Left lung (tissue), 10 donors: ENCODE data around the gene LGR4. TPM values are rescaled to one million over a fixed set of nuclear protein-coding genes. Genes with fewer than 3 reads are reported as not detected.

Experiments used
- ATAC-seq: fragments of 200-7000 bp; cut with Tn5 transposase; one replicate; pipeline ENCODE4 v1.9.1; 2020; ENCODE audit warnings: moderate library complexity
- DNase-seq, 4 donors: peaks; one replicate each; pipeline ENCODE4 v3.0.0-alpha.2; 2013 to 2020
- H3K27ac ChIP-seq, 2 donors: fragments of 200-600 bp; sonication (generic) in 1 of 2; one replicate each; pipeline versions ENCODE4 v1.5.0 to v1.8.0; 2020 to 2021
- H3K27me3 ChIP-seq, 2 donors: fragments of 200-600 bp; sonication (generic) in 1 of 2; one replicate each; pipeline versions ENCODE4 v1.5.0 to v1.8.0; 2020 to 2021
- H3K36me3 ChIP-seq, 2 donors: fragments of 200-600 bp; sonication (generic) in 1 of 2; one replicate each; pipeline versions ENCODE4 v1.5.0 to v1.8.0; 2020 to 2021
- H3K4me1 ChIP-seq, 2 donors: fragments of 200-600 bp; one replicate each; pipeline ENCODE4 v1.8.0; 2021
- H3K4me3 ChIP-seq, 2 donors: fragments of 200-600 bp; sonication (generic) in 1 of 2; one replicate each; pipeline versions ENCODE4 v1.5.0 to v1.8.0; 2020 to 2021; ENCODE audit warnings: mild to moderate bottlenecking in 1 of 2
- H3K9me3 ChIP-seq, 2 donors: fragments of 200-600 bp; sonication (generic) in 1 of 2; one replicate each; pipeline versions ENCODE4 v1.5.0 to v1.8.0; 2020 to 2021
- intact Hi-C, 2 donors: fragments of 100-400 bp; cut with DNase I; formaldehyde crosslinking; loops; one replicate each; pipeline versions ENCODE4 v1.11.2 to v1.14.2; 2022
- polyA plus RNA-seq, 6 donors: library from polyadenylated mRNA; unstranded; fragments of 120-200 nt; gene quantifications; one replicate each; pipeline ENCODE4 v1.2.1, GENCODE V29; 2013; ENCODE audit not compliant: insufficient read length in 6 of 6
- total RNA-seq, 2 donors: library from RNA; stranded (reverse); fragmentation: NEBNext Ultra II Directional; extraction: Animal tissue kit (Norgen Biotek cat#: 25700); gene quantifications; one replicate each; pipeline ENCODE4 v1.2.1, GENCODE V29; 2021
- TF ChIP-seq, protein P1 (sequence below), 2 donors: fragments of 200-600 bp; sonication (generic) in 1 of 2; IDR thresholded peaks; one replicate each; pipeline versions ENCODE4 v1.5.0 to v1.8.0; 2021; ENCODE audit warnings: antibody characterized with exemption in 2 of 2
- donor health status: DM: no; HTN: yes; CAD: no.
- donor health status: DM: no; HTN: no; CAD: no.

The LGR4 gene
- total and polyA plus RNA-seq, 8 donors, result 4.0 to 23.7 (median 21.7) TPM

DNA sequence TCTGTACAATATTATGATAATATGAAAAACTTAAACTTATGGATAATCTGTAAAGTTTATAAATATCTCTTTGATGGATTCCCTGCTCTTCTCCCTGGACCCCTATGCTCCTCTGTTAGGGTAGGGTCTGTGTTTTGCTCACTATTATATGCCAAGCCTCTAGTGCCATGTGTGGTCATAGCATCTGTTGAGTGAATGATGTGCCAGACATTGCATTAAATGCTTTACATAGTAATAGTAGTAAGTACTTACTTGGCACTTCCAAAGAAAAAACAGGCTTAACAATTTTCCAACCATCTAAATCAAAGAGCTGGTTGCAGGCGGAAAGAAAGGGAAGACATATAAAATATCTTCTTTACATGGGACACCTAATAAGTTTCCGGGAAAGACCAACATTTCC lies 46.8 kb downstream of the LGR4 start:
- Histone ChIP-seq H3K4me3 (no peak overlapping the region), H3K27ac (no peak overlapping the region), H3K9me3 (no peaks in the 10 kb centered on the region), H3K36me3 (no peaks in the 10 kb centered on the region), H3K27me3 (no peaks in the 10 kb centered on the region), H3K4me1 (peaks cover 0 to 12% of the 10 kb centered on the region in 2 donors)
- intact Hi-C loops, result no loop called here
- DNase-seq, result no peak
- TF ChIP-seq, protein P1, sequence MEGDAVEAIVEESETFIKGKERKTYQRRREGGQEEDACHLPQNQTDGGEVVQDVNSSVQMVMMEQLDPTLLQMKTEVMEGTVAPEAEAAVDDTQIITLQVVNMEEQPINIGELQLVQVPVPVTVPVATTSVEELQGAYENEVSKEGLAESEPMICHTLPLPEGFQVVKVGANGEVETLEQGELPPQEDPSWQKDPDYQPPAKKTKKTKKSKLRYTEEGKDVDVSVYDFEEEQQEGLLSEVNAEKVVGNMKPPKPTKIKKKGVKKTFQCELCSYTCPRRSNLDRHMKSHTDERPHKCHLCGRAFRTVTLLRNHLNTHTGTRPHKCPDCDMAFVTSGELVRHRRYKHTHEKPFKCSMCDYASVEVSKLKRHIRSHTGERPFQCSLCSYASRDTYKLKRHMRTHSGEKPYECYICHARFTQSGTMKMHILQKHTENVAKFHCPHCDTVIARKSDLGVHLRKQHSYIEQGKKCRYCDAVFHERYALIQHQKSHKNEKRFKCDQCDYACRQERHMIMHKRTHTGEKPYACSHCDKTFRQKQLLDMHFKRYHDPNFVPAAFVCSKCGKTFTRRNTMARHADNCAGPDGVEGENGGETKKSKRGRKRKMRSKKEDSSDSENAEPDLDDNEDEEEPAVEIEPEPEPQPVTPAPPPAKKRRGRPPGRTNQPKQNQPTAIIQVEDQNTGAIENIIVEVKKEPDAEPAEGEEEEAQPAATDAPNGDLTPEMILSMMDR (IDR thresholded peaks at IDR 0.05), result no peak
- no peak for ATAC-seq

DNA sequence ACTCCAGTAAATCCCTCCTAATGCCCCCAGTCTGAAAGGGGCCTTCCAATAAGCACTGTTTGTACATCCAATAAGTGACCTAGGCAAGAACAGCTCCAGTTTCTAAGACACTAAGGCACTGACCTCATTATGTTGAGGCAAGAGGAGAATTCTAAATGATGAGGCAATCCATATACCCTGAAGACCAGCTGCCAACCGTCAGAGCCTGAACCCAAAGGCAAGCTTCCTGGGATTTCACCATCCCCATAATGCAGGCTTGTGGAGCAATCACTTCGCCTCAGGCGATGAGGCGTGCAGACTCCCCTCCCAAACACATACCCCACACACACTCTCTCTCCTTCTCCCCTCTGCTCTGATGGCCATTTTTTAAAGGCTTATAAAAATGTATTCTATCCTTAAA lies 49.5 kb downstream of the LGR4 start:
- H3K27ac ChIP-seq, result no peak overlapping the region
- H3K36me3 ChIP-seq, result no peaks in the 10 kb centered on the region
- no peak overlapping the region for H3K4me3 ChIP-seq
- ATAC-seq (peak; percentile 60), DNase-seq (peak in 2 of 4 donors; percentile 73 to 89)
- H3K27me3 ChIP-seq, result no peaks in the 10 kb centered on the region
- TF ChIP-seq, protein P1 (IDR thresholded peaks at IDR 0.05), result no peak
- intact Hi-C loops, result no loop called here
- H3K4me1 ChIP-seq, result peaks cover 0 to 14% of the 10 kb centered on the region in 2 donors
- no peaks in the 10 kb centered on the region for H3K9me3 ChIP-seq

DNA sequence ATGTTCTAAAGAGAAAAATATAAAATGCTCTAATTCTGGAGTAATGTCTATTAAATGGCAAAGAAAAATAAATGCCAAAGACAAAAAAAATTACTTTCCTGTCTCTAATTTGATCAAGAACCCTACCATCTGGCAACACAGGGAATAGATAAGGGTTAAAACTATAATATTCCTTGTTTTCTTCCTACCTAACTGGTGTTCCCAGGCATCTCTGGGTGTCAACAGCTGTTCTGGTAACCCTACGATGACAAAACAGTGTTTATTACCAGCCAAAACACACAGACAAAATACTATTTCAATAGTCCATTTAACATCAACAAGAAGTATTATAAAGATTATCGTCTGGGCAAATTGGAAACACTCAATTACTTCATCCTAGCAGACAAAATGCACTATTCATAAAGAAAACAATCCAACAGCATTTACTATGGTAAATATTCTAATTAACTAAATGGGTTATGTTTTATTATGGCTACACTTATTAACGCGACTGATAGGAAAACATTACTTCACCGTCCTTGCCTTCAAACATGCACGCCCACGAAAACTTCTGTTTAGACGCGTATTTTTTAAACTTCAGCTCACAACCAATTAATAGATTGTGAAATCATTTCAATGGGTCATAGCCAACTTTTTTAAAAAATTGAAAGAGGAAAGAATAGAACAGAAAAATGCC lies 50.6 kb downstream of the LGR4 start:
- Histone ChIP-seq H3K36me3 (no peaks in the 10 kb centered on the region), H3K27ac (peak overlapping the region in 1 of 2 donors; percentile 61), H3K27me3 (no peaks in the 10 kb centered on the region), H3K4me1 (peaks cover 0 to 14% of the 10 kb centered on the region in 2 donors), H3K9me3 (no peaks in the 10 kb centered on the region), H3K4me3 (no peak overlapping the region)
- TF ChIP-seq, protein P1 (IDR thresholded peaks at IDR 0.05), result no peak
- intact Hi-C loops, result no loop called here
- DNase-seq (no peak), ATAC-seq (no peak)

DNA sequence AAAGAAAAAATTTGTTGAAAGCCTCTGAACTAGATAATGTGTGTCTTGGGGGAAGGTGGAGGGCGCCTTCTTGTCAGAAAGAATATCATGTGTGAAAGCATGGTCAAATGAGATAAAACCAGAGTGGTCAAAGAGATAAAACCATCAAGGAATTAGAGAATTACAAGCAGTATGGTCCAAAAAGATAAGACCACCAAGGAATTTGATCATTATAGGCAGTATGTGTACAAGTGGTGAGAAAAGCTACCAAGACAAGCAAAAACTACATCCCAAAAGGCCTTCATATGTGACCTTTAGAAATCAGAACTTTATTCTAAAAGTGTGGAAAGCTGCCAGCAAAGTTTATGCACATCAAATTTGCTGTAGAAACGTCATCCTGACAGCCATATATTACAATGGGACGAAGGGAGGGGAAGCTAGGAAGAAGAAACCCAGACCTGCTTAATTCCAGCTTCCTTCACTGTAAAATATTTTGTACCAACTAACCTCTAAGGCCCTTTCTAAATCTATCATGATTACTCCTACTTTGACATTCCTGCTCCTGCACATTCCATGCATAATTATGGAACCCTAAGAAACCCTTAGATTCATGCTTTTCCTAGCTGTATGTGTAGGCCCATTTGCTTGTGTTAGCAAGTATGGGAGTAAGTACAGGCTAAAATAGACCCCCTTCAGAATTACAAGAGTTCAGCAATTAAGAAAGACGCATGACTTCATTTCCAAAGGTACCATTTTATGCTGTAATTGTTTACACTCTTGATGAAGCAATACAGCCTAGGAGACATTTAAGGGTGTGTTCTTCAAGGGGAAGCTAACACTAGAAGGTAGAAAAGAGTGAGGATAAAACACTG lies 51.6 kb downstream of the LGR4 start:
- Histone ChIP-seq H3K4me3 (no peak overlapping the region), H3K36me3 (no peaks in the 10 kb centered on the region), H3K4me1 (peaks cover 0 to 14% of the 10 kb centered on the region in 2 donors), H3K27me3 (no peaks in the 10 kb centered on the region), H3K27ac (no peak overlapping the region), H3K9me3 (no peaks in the 10 kb centered on the region)
- TF ChIP-seq, protein P1 (IDR thresholded peaks at IDR 0.05), result no peak
- intact Hi-C loops, result no loop called here
- peak; percentile 69 for ATAC-seq
- DNase-seq, result no peak

DNA sequence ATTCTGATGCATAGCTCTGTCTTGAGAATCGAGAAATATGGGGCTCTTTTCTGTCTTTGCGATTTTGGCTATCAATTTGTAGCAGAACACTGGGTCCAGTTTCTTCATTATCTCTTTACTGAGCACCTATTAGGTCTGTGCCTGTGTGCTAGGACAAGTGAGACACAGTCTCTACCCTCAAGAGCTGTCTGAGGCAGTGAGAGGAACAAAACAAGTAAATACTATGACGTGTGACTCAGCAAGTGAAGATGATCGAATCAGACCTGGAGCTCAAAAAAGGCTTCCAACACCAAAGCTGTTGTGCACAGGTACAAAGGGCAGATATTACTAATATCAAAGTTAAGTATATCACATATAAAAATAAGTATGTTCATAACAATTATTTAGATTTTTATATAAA lies 52.4 kb downstream of the LGR4 start:
- TF ChIP-seq, protein P1 (IDR thresholded peaks at IDR 0.05), result no peak
- Histone ChIP-seq H3K9me3 (no peaks in the 10 kb centered on the region), H3K4me3 (no peak overlapping the region), H3K4me1 (peaks cover 0 to 14% of the 10 kb centered on the region in 2 donors), H3K36me3 (no peaks in the 10 kb centered on the region), H3K27me3 (no peaks in the 10 kb centered on the region), H3K27ac (no peak overlapping the region)
- ATAC-seq (no peak), DNase-seq (no peak)
- intact Hi-C loops, result no loop called here
